Measurements from ENCODE around the gene TAF3. TPM values are rescaled to one million over a fixed set of nuclear protein-coding genes. Genes with fewer than 3 reads are reported as not detected.

Gene TAF3
- total and polyA plus RNA-seq, 8 donors: 7.0 to 10.4 (median 9.2) TPM

DNA sequence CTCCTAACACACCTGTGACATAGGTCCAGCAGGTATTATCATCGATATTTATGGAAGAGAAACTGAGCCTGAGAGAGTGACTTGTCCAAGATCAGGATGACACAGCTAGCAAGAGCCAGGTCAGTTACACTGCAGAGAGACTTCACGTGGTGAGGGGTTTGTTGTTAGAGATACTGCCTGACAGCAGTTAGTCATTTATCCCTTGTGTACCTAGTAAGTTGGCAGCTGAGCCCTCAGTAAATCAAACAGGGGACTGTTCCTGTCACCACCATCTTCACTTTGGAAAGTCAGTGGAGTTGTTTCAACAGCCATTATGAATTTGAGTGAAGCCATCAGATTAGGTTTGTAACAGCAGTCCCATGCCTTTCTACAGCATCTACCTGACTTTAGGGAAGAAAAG, 148.7 kb downstream of the TAF3 start:
- TF ChIP-seq, protein P1, sequence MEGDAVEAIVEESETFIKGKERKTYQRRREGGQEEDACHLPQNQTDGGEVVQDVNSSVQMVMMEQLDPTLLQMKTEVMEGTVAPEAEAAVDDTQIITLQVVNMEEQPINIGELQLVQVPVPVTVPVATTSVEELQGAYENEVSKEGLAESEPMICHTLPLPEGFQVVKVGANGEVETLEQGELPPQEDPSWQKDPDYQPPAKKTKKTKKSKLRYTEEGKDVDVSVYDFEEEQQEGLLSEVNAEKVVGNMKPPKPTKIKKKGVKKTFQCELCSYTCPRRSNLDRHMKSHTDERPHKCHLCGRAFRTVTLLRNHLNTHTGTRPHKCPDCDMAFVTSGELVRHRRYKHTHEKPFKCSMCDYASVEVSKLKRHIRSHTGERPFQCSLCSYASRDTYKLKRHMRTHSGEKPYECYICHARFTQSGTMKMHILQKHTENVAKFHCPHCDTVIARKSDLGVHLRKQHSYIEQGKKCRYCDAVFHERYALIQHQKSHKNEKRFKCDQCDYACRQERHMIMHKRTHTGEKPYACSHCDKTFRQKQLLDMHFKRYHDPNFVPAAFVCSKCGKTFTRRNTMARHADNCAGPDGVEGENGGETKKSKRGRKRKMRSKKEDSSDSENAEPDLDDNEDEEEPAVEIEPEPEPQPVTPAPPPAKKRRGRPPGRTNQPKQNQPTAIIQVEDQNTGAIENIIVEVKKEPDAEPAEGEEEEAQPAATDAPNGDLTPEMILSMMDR (IDR thresholded peaks at IDR 0.05): no peak

DNA sequence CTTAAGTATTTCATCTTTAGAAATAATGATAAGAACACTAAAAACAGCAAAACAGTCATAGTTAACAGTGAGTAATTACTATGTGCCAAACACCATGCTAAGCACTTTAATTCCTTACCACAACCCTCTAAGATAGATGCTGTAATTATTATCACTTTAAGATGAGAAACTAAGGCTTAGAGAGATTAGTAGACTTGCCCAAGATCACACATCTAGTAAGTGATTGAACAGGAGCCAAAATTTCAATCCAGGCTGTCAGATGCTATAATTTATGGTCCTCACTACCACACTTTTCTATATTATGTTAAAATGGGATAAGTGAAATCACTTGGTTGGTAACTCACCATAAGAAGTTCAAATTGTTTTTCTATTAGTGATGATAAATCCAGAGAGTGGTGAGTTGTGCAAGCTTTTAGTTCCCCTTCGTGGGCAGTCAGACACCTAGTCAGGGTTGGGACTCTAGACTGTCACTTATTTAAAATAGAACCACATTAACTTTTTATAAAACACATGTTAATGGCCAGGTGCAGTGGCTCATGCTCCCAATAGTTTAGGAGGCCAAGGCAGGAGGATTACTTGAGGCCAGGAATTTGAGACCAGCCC, 150.3 kb downstream of the TAF3 start:
- Histone ChIP-seq H3K4me1 (peaks cover 0 to 3% of the 10 kb centered on the region in 2 donors), H3K27me3 (no peaks in the 10 kb centered on the region), H3K9me3 (no peaks in the 10 kb centered on the region), H3K4me3 (no peak overlapping the region), H3K27ac (no peak overlapping the region), H3K36me3 (peaks cover 0 to 19% of the 10 kb centered on the region in 2 donors)
- TF ChIP-seq, protein P1 (IDR thresholded peaks at IDR 0.05): no peak
- DNase-seq: no peak
- no peak for ATAC-seq
- intact Hi-C loops (cut with DNase I): no loop called here

More for the DNA sequence above, 148.7 kb downstream of the TAF3 start:
- no peak for ATAC-seq
- no peaks in the 10 kb centered on the region for H3K27me3 ChIP-seq
- H3K4me1 ChIP-seq: peaks cover 0 to 3% of the 10 kb centered on the region in 2 donors
- intact Hi-C loops (cut with DNase I): no loop called here
- no peaks in the 10 kb centered on the region for H3K9me3 ChIP-seq
- H3K36me3 ChIP-seq: peaks cover 0 to 19% of the 10 kb centered on the region in 2 donors
- no peak overlapping the region for H3K27ac ChIP-seq
- DNase-seq: no peak
- no peak overlapping the region for H3K4me3 ChIP-seq

DNA sequence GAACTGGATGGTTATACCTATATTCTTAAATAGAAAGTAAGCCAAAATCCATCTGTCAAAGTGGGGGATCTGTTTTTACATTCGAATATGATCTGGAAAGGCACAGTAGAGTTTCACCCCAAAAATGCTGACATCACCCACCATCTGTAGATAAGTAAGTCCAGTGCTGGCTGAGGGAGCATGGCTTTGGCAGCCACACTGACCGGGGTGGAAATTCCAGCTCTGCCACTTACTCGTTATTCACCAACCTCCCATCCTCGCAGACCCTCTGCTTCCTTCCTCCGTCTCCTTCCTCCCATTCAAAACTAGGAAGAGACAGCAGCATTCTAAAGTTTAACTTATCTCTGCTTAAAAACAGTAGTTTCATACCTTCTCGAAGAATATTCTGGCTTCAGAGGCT, 151.3 kb downstream of the TAF3 start:
- TF ChIP-seq, protein P1 (IDR thresholded peaks at IDR 0.05): no peak
- Histone ChIP-seq H3K27ac (no peak overlapping the region), H3K4me3 (no peak overlapping the region), H3K27me3 (no peaks in the 10 kb centered on the region), H3K36me3 (peaks cover 0 to 9% of the 10 kb centered on the region in 2 donors), H3K4me1 (peaks cover 0 to 3% of the 10 kb centered on the region in 2 donors), H3K9me3 (no peaks in the 10 kb centered on the region)
- intact Hi-C loops (cut with DNase I): no loop called here
- DNase-seq (peak in 1 of 4 donors; percentile 2), ATAC-seq (no peak)

DNA sequence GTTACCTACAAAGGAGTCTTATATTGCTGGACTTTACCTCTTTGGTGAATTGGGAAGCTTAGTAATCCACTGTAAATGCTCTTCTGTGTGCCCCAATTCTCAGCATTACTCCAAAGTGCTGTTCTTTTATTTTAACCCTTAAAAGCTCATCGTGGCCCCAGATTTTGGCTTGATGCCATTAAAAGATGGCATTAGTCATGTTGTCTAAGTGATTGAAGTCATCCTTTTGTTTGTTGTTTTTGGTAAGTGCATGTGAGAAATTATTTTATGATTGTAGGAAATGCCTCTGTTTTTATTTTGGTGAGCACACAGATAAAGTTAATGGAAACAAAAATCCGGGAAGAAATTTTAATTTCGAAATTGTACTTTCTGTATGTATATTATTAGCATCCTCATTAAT, 153.6 kb downstream of the TAF3 start:
- intact Hi-C loops (cut with DNase I): no loop called here
- ATAC-seq (no peak), DNase-seq (no peak)
- TF ChIP-seq, protein P1 (IDR thresholded peaks at IDR 0.05): no peak
- Histone ChIP-seq H3K27me3 (no peaks in the 10 kb centered on the region), H3K4me1 (peaks cover 0 to 3% of the 10 kb centered on the region in 2 donors), H3K36me3 (peaks cover 0 to 3% of the 10 kb centered on the region in 2 donors), H3K4me3 (no peak overlapping the region), H3K27ac (no peak overlapping the region), H3K9me3 (no peaks in the 10 kb centered on the region)

DNA sequence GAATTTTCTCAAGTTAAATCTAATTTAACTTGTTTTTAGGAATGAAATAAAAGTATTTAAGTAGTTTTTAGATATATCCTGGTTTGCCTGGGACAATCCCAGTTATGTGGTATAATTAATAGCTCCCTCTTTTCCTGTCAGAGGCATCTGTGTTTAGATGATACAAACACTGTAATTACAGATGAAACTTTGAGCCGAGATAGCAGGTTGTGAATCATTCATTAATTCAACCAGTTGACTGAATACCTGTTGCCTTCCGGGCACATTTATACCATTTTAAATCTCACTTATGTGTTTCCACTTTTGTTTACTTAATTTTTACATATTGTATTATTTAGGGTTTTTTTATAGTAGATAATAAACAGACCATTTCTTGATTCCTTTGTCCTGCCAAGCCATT, 154.1 kb downstream of the TAF3 start:
- H3K27ac ChIP-seq: no peak overlapping the region
- ATAC-seq: no peak
- intact Hi-C loops (cut with DNase I): no loop called here
- no peak overlapping the region for H3K4me3 ChIP-seq
- H3K27me3 ChIP-seq: no peaks in the 10 kb centered on the region
- H3K4me1 ChIP-seq: peaks cover 0 to 3% of the 10 kb centered on the region in 2 donors
- TF ChIP-seq, protein P1 (IDR thresholded peaks at IDR 0.05): no peak
- peaks cover 0 to 1% of the 10 kb centered on the region in 2 donors for H3K36me3 ChIP-seq
- H3K9me3 ChIP-seq: no peaks in the 10 kb centered on the region
- no peak for DNase-seq

Measured in left lung (tissue), 10 donors.